DND-41 (cell line): ENCODE measurements around the gene MYH7.

Experiments
- CTCF ChIP-seq: IDR thresholded peaks from 2 replicates; pipeline ENCODE4 v1.5.1; 2012; ENCODE audit warnings: borderline replicate concordance, low read length, moderate library complexity, mild to moderate bottlenecking; ENCODE audit not compliant: poor library complexity, severe bottlenecking; ENCODE audit errors: extremely low read depth
- EZH2 ChIP-seq: IDR thresholded peaks from 3 replicates; pipeline ENCODE4 v1.6.1; 2012; ENCODE audit warnings: borderline replicate concordance, low read depth, mild to moderate bottlenecking, moderate library complexity, low read length, inconsistent platforms; ENCODE audit not compliant: severe bottlenecking

- TF ChIP-seq CTCF (no peak), EZH2 (no peak)
These were observed 7.4 kb upstream of the MYH7 start for GRCh38 chr14:23442721-23443356.
